Measurements from ENCODE around the gene SLC6A6.

DNA sequence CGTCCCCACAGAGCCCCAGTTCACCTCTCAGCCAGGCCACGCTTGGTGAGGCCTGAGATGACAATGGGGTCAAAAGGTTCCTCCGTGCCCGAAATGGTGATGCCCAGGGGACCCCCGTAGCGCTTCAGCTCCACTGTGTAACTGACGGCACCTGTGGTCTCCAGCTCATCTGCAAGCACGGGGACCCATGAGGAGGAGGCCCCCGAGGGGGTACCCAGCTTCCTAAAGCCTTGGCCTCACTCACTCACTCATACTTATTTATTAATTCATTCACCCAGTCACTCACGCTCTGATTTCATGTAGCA, 107.3 kb downstream of the SLC6A6 start:
- TF ChIP-seq, protein P1, sequence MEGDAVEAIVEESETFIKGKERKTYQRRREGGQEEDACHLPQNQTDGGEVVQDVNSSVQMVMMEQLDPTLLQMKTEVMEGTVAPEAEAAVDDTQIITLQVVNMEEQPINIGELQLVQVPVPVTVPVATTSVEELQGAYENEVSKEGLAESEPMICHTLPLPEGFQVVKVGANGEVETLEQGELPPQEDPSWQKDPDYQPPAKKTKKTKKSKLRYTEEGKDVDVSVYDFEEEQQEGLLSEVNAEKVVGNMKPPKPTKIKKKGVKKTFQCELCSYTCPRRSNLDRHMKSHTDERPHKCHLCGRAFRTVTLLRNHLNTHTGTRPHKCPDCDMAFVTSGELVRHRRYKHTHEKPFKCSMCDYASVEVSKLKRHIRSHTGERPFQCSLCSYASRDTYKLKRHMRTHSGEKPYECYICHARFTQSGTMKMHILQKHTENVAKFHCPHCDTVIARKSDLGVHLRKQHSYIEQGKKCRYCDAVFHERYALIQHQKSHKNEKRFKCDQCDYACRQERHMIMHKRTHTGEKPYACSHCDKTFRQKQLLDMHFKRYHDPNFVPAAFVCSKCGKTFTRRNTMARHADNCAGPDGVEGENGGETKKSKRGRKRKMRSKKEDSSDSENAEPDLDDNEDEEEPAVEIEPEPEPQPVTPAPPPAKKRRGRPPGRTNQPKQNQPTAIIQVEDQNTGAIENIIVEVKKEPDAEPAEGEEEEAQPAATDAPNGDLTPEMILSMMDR (IDR thresholded peaks at IDR 0.05; ENCODE audit: insufficient read depth, low read depth, low read length), result no peak
- TF ChIP-seq EZH2 (IDR thresholded peaks at IDR 0.05; ENCODE audit: insufficient read depth, low read length), result no peak

Data from astrocyte (in vitro differentiated cells and primary cell).